Activated T-cell treated with anti-CD3 and anti-CD28 coated beads, Interleukin-2, amount 50 U/mL, for 48 hours (primary cell): Measurements from ENCODE around the gene BMP2K.

Experiments used
- DNase-seq, 2 experiments: peaks; one replicate each; pipeline ENCODE4 v3.0.0-alpha.2; 2020

BMP2K gene

GRCh38 chr4:78939667-78940008, 163.5 kb downstream of the BMP2K start:
- no peak for DNase-seq

- no peak for DNase-seq
Observed at GRCh38 chr4:78940752-78941151, 164.6 kb downstream of the BMP2K start.

GRCh38 chr4:78944381-78944780, 168.2 kb downstream of the BMP2K start:
- no peak for DNase-seq

DNA sequence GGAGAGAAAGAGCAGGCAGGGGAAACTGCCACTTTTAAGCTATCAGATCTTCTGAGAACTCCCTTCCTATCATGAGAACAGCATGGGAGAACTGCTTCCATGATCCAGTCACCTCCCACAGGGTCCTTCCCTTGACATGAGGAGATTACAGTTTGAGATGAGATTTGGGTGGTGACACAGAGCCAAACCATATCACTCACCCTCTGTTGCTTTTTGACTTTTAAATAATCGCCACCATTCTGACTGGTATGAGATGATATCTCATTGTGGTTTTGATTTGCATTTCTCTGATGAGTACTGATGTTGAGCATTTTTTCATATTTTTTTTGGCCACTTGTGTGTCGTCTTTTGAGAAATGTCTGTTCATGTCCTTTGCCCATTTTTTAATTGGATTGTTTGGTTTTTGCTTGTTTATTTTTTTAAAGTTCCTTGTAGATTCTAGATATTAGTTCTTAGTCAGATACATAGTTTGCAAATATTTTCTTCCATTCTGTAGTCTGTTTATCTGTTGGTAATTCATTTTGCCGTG, 169.6 kb downstream of the BMP2K start:
- no peak for DNase-seq

DNA sequence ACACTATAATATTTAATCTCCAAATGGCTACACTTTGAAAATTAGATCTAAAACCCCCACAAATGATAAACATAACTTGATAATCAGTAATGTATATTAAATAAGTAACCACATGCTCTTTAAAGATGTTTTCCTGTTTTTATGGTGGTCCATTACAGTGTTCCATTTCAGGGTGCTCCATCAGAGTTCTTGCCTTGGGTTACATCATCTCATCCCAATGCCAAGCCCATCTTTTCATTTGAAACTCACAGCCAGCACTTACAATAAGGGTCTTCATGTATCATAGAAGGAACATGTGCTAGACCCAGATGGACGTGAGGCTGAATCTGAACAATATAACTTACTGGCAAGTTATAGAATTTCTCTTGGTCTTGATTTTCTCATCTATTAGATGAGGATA, 173.6 kb downstream of the BMP2K start:
- no peak for DNase-seq

DNA sequence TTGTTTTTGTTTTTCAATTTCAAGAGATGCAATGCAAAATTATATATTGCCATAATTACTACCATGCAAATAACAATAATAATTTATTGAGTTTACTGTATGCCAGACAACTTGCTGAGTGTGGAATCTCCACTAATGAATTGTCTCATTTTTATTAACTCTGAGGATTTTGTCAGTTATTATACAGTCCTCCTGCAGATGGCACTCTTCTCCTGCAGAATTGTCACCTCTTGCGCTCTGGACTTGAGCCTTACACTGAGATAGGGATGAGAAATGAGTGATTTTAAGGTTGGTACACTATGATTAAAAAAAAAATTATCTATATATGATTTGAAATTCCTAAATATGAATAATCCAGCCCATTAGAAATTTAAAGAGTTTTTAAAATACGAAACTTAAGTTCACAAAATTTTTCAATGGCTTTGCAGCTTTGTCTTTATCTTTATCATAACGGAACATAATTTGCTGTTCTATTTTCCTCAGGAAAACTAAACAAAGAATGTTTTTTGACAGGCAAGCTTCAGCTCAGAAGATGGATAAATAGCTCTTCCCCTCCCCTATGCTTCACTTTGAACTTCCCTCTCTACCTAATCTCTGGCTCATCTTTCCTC, 175.8 kb downstream of the BMP2K start:
- DNase-seq: no peak

DNA sequence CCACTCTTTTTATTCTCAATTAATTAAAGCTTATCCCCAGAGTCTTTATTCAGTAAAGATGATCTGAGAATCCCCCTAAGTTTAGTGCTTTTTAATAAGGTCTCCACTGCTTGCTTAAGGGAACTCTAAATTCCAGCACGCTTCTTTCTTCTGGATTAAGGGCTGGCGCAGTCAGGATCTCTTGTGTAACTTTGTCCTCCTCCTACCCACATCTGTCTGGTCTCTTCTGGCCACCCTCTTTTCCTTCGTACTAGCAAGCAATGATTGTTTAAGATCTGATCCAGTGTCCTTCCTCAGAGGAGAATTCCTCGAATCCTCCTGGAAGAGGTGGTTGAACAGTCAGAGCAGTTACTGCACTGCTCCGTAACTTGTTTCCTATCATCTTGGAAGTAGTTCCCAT, 177.1 kb downstream of the BMP2K start:
- no peak for DNase-seq

- no peak for DNase-seq
Observed at GRCh38 chr4:78953769-78954666, 177.9 kb downstream of the BMP2K start.

GRCh38 chr4:78956975-78957374, 180.8 kb downstream of the BMP2K start:
- DNase-seq: no peak

DNA sequence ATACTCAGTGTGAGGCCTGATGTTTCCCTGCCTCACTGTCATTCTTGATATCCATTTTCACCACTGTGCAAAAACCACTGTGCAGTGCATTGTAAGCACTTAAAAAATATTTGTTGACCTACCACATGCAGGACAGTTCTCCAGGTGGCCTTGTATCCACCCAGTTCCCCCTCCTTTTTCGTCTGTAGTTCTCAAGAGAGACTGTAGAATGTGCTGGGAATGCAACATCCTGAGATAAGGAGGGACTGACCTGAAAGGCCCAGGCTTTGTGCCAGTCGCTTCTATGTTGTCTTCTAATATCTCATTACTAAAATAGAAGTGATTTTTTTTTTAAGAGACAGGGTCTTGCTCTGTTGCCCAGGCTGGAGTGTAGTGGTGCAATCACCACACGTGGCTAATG, 184.8 kb downstream of the BMP2K start:
- no peak for DNase-seq
